AG08396 (cell line): Measurements from ENCODE around the gene HERC2.
"Not testable (repeated sequence)": the region's sequence is repeated elsewhere in the genome, so short reads cannot be mapped to it uniquely, and the experiment has no call there.

ENCODE experiments used
- DNase-seq: peaks from one replicate; pipeline ENCODE4 v3.0.0; 2012; ENCODE audit warnings: low spot score, mixed read lengths

Gene HERC2

GRCh38 chr15:28322129-28322588, at the start of gene HERC2:
Gene HERC2 (minus strand): TSS chr15:28322179. CDS start chr15:28321433, 746 bp downstream.
- not testable (repeated sequence) for DNase-seq

- DNase-seq, result not testable (repeated sequence)
Observed at GRCh38 chr15:28365502-28365901, 43.5 kb upstream of the HERC2 start.

GRCh38 chr15:28357984-28358383, 36.0 kb upstream of the HERC2 start, which contains the start of gene GOLGA6L24:
Gene GOLGA6L24 (minus strand): TSS chr15:28358084. CDS start chr15:28358023, 61 bp downstream.
- DNase-seq, result not testable (repeated sequence)

- DNase-seq, result not testable (repeated sequence)
Observed at GRCh38 chr15:28321358-28322078, 461 bp downstream of the HERC2 start.

GRCh38 chr15:28319725-28320124, 2.3 kb downstream of the HERC2 start:
- not testable (repeated sequence) for DNase-seq

- DNase-seq, result not testable (repeated sequence)
Observed at GRCh38 chr15:28318828-28319227, 3.2 kb downstream of the HERC2 start.

- not testable (repeated sequence) for DNase-seq
Observed at GRCh38 chr15:28318122-28318521, 3.9 kb downstream of the HERC2 start.

GRCh38 chr15:28316958-28317357, 5.0 kb downstream of the HERC2 start:
- not testable (repeated sequence) for DNase-seq

GRCh38 chr15:28310454-28310853, 11.5 kb downstream of the HERC2 start:
- DNase-seq, result not testable (repeated sequence)

- not testable (repeated sequence) for DNase-seq
Observed at GRCh38 chr15:28308718-28309117, 13.3 kb downstream of the HERC2 start.

GRCh38 chr15:28305700-28306099, 16.3 kb downstream of the HERC2 start:
- not testable (repeated sequence) for DNase-seq

- DNase-seq, result not testable (repeated sequence)
Observed at GRCh38 chr15:28297434-28297833, 24.5 kb downstream of the HERC2 start.

- DNase-seq, result not testable (repeated sequence)
Observed at GRCh38 chr15:28296814-28297213, 25.2 kb downstream of the HERC2 start.

- DNase-seq, result not testable (repeated sequence)
Observed at GRCh38 chr15:28295009-28295563, 26.9 kb downstream of the HERC2 start.

- DNase-seq, result not testable (repeated sequence)
Observed at GRCh38 chr15:28294560-28294959, 27.4 kb downstream of the HERC2 start.

- no peak for DNase-seq
Observed at GRCh38 chr15:28289694-28290463, 32.1 kb downstream of the HERC2 start.

- not testable (repeated sequence) for DNase-seq
Observed at GRCh38 chr15:28288830-28289693, 32.9 kb downstream of the HERC2 start.

- not testable (repeated sequence) for DNase-seq
Observed at GRCh38 chr15:28286659-28287058, 35.3 kb downstream of the HERC2 start.

GRCh38 chr15:28286031-28286430, 35.9 kb downstream of the HERC2 start:
- DNase-seq, result no peak

- no peak for DNase-seq
Observed at GRCh38 chr15:28281876-28282275, 40.1 kb downstream of the HERC2 start.

- no peak for DNase-seq
Observed at GRCh38 chr15:28274635-28275034, 47.3 kb downstream of the HERC2 start.
